Ureter (tissue), 1 donor: Measurements from ENCODE around the gene GNAL. TPM values are rescaled to one million over a fixed set of nuclear protein-coding genes. Genes with fewer than 3 reads are reported as not detected.

ENCODE experiments used
- DNase-seq: peaks from one replicate; pipeline ENCODE4 v3.0.0-alpha.2; 2020; ENCODE audit warnings: low spot score
- total RNA-seq: library from RNA; stranded (reverse); gene quantifications from one replicate; pipeline ENCODE4 v1.2.4, GENCODE V29; 2023
- donor health status: DM: yes; HTN: yes; CAD: no.

The GNAL gene
- total RNA-seq, 1 donor from 2014 or later = 19.4 TPM

- no peak for DNase-seq
Observed at GRCh38 chr18:11762429-11762828, 73.4 kb downstream of the GNAL start.

- DNase-seq = no peak
Observed at GRCh38 chr18:11767329-11767728, 78.3 kb downstream of the GNAL start.

- no peak for DNase-seq
Observed at GRCh38 chr18:11767935-11768334, 78.9 kb downstream of the GNAL start.

GRCh38 chr18:11775436-11776174 lies 86.5 kb downstream of the GNAL start:
- no peak for DNase-seq

- no peak for DNase-seq
Observed at GRCh38 chr18:11780042-11780441, 91.0 kb downstream of the GNAL start.

- no peak for DNase-seq
Observed at GRCh38 chr18:11783716-11784331, 94.8 kb downstream of the GNAL start.

- DNase-seq = no peak
Observed at GRCh38 chr18:11784674-11785304, 95.7 kb downstream of the GNAL start.

GRCh38 chr18:11785444-11786055 lies 96.5 kb downstream of the GNAL start:
- DNase-seq = no peak

GRCh38 chr18:11789716-11790510 lies 100.8 kb downstream of the GNAL start:
- no peak for DNase-seq

- DNase-seq = no peak
Observed at GRCh38 chr18:11791131-11791530, 102.1 kb downstream of the GNAL start.

GRCh38 chr18:11792632-11793031 lies 103.6 kb downstream of the GNAL start:
- no peak for DNase-seq

GRCh38 chr18:11794195-11794594 lies 105.1 kb downstream of the GNAL start:
- DNase-seq = no peak

GRCh38 chr18:11795916-11796315 lies 106.9 kb downstream of the GNAL start:
- no peak for DNase-seq

GRCh38 chr18:11798271-11798670 lies 109.2 kb downstream of the GNAL start:
- no peak for DNase-seq

- DNase-seq = no peak
Observed at GRCh38 chr18:11799066-11799465, 110.0 kb downstream of the GNAL start.

GRCh38 chr18:11800566-11801334 lies 111.7 kb downstream of the GNAL start:
- no peak for DNase-seq

GRCh38 chr18:11801573-11801972 lies 112.5 kb downstream of the GNAL start:
- no peak for DNase-seq

GRCh38 chr18:11802158-11802557 lies 113.1 kb downstream of the GNAL start:
- DNase-seq = no peak

- no peak for DNase-seq
Observed at GRCh38 chr18:11802586-11802985, 113.5 kb downstream of the GNAL start.

GRCh38 chr18:11807233-11807632 lies 118.2 kb downstream of the GNAL start:
- no peak for DNase-seq
